CD4-positive, alpha-beta T cell treated with Interferon gamma for 1 hour (primary cell): ENCODE results near the gene FAAP100.

Experiments
- DNase-seq: peaks from one replicate; pipeline ENCODE4 v3.0.0-alpha.2; 2020

Gene FAAP100

GRCh38 chr17:81575836-81576235, 23.7 kb upstream of the FAAP100 start:
- no peak for DNase-seq

DNA sequence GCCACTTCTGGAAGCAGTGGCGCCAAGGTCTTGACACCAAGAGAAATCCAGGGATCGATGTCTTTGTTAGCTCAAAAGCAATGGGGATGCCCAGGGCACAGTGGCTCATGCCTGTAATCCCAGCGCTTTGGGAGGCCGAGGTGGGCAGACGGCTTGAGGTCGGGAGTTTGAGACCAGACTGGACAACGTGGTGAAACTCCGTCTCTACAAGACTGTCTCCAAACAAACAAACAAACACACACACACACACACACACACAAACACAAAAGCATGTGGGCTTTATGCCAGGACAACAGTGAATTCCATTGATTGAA, 22.4 kb upstream of the FAAP100 start:
- DNase-seq, result no peak

DNA sequence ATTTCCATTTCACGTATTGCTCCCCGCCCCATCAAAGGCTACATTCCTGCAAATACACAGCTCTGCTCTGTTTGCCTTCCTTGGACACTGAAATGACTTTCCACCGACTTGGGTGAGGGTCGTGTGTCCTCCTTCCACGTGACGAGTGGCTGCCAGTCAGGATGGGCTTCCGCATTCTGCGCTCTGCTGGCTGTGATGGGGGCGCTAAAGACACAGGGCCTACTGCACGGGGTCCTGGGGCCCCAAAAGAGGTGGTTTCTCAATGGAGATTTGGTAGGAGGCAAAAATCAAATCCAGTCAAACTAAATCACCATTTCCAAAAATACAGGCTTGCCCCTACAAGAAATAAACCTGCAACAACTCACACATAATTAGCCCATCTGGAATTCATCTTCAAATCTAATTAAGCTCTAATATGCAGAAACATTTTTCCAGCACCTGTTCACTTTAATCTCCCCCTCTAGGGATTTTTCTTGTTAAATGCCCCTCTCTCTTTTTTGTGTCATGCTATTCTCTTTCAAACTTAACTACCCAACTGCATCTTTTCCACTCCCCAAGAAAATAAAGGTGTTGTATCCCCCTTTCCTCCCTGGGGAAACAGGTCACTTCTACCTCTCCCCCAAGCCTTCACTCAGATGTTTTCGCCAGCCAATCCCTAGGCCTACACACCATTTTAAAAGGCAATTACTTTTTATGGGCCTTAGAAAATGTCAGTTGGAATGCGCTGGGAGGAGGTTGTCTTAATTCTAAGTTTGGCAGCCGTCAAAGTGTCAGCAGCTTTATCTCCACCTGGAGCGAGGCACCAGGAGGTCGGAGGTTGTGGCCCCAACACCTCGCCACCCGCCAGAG, 21.9 kb upstream of the FAAP100 start:
- DNase-seq, result no peak

- DNase-seq, result no peak
Measured at GRCh38 chr17:81572563-81573168, 20.5 kb upstream of the FAAP100 start.

- DNase-seq, result no peak
Measured at GRCh38 chr17:81570964-81571363, 18.8 kb upstream of the FAAP100 start.

GRCh38 chr17:81569986-81570514, 17.9 kb upstream of the FAAP100 start:
- DNase-seq, result no peak

GRCh38 chr17:81568416-81568815, 16.3 kb upstream of the FAAP100 start:
- DNase-seq, result no peak

DNA sequence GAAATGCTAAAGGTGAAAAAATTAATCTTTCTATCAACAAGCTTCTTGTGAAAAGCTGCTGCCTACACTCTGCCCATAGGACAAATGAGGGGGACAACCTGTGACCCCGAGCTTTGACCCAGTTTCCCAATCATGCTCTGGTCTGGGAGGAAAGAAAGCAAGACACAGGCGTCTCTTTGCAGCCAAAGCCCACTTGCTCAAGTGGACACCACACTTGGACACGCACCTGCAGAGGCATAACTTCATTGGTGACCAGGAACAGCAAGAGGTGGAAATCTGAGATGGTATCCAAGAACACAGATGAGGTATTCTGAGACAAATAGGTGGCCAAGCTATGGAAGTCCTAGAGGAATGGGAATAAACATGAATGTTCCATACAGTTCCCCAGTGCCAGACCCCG, 15.0 kb upstream of the FAAP100 start:
- DNase-seq, result no peak

GRCh38 chr17:81566461-81567126, 14.4 kb upstream of the FAAP100 start:
- no peak for DNase-seq

- DNase-seq, result no peak
Measured at GRCh38 chr17:81565231-81565630, 13.1 kb upstream of the FAAP100 start.

DNA sequence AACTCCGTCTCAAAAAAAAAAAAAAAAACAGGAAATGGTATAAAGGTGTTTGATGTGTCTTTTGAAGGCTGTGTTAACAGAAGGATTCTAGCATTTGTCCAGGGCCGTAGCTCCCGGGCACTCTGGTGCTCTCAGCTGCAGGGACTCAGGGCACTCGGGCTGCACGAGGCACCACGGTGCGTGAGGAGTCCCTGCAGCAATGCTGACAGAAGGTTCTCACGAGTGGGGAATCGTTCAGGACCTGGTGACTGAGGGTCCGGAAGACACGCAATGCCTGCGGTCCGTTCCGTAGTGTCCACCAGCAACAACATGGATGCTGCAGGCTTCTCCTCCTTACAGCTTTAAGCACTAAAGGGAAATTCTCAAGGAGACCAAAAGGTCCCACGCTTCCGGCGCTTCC, 12.6 kb upstream of the FAAP100 start:
- no peak for DNase-seq

DNA sequence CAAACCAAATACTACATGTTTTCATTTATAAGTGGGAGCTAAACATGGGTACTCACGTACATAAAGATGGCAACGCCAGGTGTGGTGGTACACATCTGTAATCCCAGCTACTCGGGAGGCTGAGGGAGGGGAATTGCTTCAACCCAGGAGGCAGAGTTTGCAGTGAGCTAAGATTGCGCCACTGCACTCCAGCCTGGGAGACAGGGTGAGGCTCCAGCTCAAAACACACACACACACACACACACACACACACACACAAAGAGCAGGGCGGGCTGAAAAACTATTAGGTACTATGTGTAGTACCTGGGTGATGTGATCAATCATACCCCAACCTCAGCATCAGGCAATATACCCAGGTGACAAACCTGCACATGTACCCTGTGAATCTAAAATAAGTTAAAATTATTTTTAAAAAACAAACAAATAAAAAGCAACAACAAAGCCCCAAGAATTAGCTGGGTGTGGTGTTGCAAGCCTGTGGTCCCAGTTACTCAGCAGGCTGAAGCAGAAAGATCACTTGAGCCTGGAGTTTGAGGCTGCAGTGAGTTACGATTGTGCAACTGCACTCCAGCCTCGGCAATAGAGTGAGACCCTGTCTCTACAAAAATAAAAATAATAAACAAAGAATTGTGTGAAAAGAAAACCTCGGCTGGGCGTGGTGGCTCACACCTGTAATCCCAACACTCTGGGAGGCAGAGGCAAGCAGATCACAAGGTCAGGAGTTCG, 11.9 kb upstream of the FAAP100 start:
- peak; percentile 20 for DNase-seq

- no peak for DNase-seq
Measured at GRCh38 chr17:81561494-81561885, 9.3 kb upstream of the FAAP100 start.

GRCh38 chr17:81558941-81559806, 7.0 kb upstream of the FAAP100 start:
- no peak for DNase-seq

DNA sequence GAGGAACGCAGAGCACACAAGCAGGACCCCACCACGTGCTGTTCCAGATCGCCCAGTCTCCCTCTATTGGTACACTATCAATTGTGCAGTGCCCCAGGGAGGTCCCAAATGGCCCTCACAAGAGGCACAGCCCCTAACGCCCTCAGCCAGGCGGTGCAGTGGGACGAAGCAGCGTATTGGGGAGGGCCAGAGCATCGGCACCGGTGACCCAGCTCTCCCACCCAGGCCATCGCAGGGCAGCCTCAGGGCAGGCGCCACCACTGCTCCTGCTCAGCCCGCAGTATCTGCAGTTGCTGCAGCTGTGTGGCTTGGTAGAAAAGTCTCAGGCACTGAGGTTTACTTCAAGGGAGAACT, 5.9 kb upstream of the FAAP100 start:
- DNase-seq, result no peak

GRCh38 chr17:81557276-81558114, 5.3 kb upstream of the FAAP100 start:
- DNase-seq, result no peak

- no peak for DNase-seq
Measured at GRCh38 chr17:81556863-81557262, 4.7 kb upstream of the FAAP100 start.

DNA sequence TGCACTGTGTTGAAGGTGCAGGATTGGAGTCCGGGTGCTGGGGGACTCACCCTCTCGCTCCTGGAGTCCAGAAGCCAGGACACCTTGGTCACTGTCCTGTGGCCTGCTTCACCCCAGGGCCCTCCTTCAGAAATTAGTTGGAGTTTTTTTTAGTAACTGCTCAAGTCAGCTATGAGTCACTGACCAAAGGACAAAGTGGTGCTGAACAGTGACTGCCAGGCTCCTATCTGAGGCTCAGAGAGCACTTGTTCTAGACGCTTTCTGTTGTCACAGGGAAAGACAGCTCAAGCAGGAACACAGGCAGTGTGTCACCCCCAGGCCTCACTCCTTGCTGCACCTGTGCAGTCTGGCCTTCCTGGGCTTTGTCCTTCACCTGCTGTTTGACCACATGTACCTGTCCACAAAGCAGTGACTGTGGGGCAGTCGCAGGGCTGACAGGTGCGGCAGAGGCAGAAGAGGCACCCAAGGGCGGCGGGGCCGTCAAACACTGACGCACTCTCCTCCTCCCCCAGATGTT, 4.1 kb upstream of the FAAP100 start:
- DNase-seq, result no peak

GRCh38 chr17:81553616-81554181, 1.5 kb upstream of the FAAP100 start:
- DNase-seq, result no peak

GRCh38 chr17:81553018-81553615, 964 bp upstream of the FAAP100 start:
- DNase-seq, result peak; percentile 72
